Tibial artery (tissue), 4 donors: Measurements from ENCODE around the gene TACC2.

Experiments
- DNase-seq, 2 donors: peaks; one replicate each; pipeline ENCODE4 v3.0.0-alpha.2; 2019
- H3K27ac ChIP-seq, 2 donors: fragments of 200-600 bp; sonication (generic) in 1 of 2; 1 replicate in 1 of 2; 2 replicates in 1 of 2; pipeline ENCODE4 v1.5.1; 2018 to 2019; ENCODE audit warnings: mild to moderate bottlenecking in 1 of 2
- H3K27me3 ChIP-seq, 2 donors: fragments of 200-600 bp; sonication (generic) in 1 of 2; one replicate each; pipeline versions ENCODE4 v1.5.1 to v1.6.0; 2016 to 2019
- H3K36me3 ChIP-seq, 3 donors: fragments of 200-600 bp; sonication (generic) in 2 of 3; one replicate each; pipeline ENCODE4 v1.5.1; 2016 to 2019; ENCODE audit warnings: mild to moderate bottlenecking in 2 of 3
- H3K4me1 ChIP-seq, 4 donors: fragments of 200-600 bp; sonication (generic) in 2 of 4; 1 replicate in 3 of 4; 2 replicates in 1 of 4; pipeline ENCODE4 v1.5.1; 2016 to 2019
- H3K4me3 ChIP-seq, 2 donors: fragments of 200-600 bp; sonication (generic) in 1 of 2; 1 replicate in 1 of 2; 2 replicates in 1 of 2; pipeline ENCODE4 v1.5.1; 2018 to 2019; ENCODE audit warnings: mild to moderate bottlenecking in 2 of 2
- H3K9me3 ChIP-seq, 3 donors: fragments of 200-600 bp; sonication (generic) in 1 of 3; one replicate each; pipeline ENCODE4 v1.5.1; 2016 to 2019
- intact Hi-C: fragments of 100-400 bp; cut with DNase I; formaldehyde crosslinking; loops from one replicate; pipeline ENCODE4 v1.15.0; 2023; ENCODE audit warnings: low total_unique reads
- TF ChIP-seq, protein P1 (sequence below), 2 experiments: fragments of 200-600 bp in 1 of 2; fragments of 450-650 bp in 1 of 2; IDR thresholded peaks; one replicate each; pipeline ENCODE4 v1.5.1; 2017 to 2019; ENCODE audit warnings: antibody characterized with exemption in 2 of 2, mild to moderate bottlenecking in 1 of 2, moderate library complexity in 1 of 2

The TACC2 gene

GRCh38 chr10:122085423-122085911, 96.5 kb downstream of the TACC2 start:
- no peaks in the 10 kb centered on the region for H3K4me1 ChIP-seq
- H3K9me3 ChIP-seq: no peaks in the 10 kb centered on the region
- H3K4me3 ChIP-seq: no peak overlapping the region
- no peaks in the 10 kb centered on the region for H3K27me3 ChIP-seq
- no peak overlapping the region for H3K27ac ChIP-seq
- H3K36me3 ChIP-seq: peaks cover 9 to 57% (median 13%) of the 10 kb centered on the region in 3 donors
- TF ChIP-seq, protein P1, sequence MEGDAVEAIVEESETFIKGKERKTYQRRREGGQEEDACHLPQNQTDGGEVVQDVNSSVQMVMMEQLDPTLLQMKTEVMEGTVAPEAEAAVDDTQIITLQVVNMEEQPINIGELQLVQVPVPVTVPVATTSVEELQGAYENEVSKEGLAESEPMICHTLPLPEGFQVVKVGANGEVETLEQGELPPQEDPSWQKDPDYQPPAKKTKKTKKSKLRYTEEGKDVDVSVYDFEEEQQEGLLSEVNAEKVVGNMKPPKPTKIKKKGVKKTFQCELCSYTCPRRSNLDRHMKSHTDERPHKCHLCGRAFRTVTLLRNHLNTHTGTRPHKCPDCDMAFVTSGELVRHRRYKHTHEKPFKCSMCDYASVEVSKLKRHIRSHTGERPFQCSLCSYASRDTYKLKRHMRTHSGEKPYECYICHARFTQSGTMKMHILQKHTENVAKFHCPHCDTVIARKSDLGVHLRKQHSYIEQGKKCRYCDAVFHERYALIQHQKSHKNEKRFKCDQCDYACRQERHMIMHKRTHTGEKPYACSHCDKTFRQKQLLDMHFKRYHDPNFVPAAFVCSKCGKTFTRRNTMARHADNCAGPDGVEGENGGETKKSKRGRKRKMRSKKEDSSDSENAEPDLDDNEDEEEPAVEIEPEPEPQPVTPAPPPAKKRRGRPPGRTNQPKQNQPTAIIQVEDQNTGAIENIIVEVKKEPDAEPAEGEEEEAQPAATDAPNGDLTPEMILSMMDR (IDR thresholded peaks at IDR 0.05): no peak
- no peak for DNase-seq
- intact Hi-C loops: no loop called here

GRCh38 chr10:122086416-122087240, 97.7 kb downstream of the TACC2 start:
- Histone ChIP-seq H3K36me3 (peaks cover 9 to 61% (median 13%) of the 10 kb centered on the region in 3 donors), H3K4me1 (no peaks in the 10 kb centered on the region), H3K27ac (no peak overlapping the region), H3K9me3 (no peaks in the 10 kb centered on the region), H3K4me3 (no peak overlapping the region), H3K27me3 (no peaks in the 10 kb centered on the region)
- intact Hi-C loops: no loop called here
- DNase-seq: no peak
- TF ChIP-seq, protein P1 (IDR thresholded peaks at IDR 0.05): no peak

DNA sequence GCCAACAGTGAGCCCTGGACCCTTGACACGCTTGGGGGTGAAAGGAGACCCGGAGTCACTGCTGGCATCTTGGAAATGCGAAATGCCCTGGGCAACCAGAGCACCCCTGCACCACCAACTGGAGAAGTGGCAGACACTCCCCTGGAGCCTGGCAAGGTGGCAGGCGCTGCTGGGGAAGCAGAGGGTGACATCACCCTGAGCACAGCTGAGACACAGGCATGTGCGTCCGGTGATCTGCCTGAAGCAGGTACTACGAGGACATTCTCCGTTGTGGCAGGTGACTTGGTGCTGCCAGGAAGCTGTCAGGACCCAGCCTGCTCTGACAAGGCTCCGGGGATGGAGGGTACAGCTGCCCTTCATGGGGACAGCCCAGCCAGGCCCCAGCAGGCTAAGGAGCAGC, 98.5 kb downstream of the TACC2 start:
- Histone ChIP-seq H3K27ac (no peak overlapping the region), H3K27me3 (no peaks in the 10 kb centered on the region), H3K4me3 (no peak overlapping the region), H3K36me3 (peaks cover 9 to 61% (median 13%) of the 10 kb centered on the region in 3 donors), H3K9me3 (no peaks in the 10 kb centered on the region), H3K4me1 (no peaks in the 10 kb centered on the region)
- intact Hi-C loops: no loop called here
- TF ChIP-seq, protein P1 (IDR thresholded peaks at IDR 0.05): no peak
- no peak for DNase-seq

GRCh38 chr10:122089311-122090017, 100.5 kb downstream of the TACC2 start:
- TF ChIP-seq, protein P1 (IDR thresholded peaks at IDR 0.05): no peak
- no peaks in the 10 kb centered on the region for H3K4me1 ChIP-seq
- intact Hi-C loops: no loop called here
- no peaks in the 10 kb centered on the region for H3K27me3 ChIP-seq
- no peaks in the 10 kb centered on the region for H3K9me3 ChIP-seq
- H3K27ac ChIP-seq: no peak overlapping the region
- DNase-seq: no peak
- no peak overlapping the region for H3K4me3 ChIP-seq
- H3K36me3 ChIP-seq: peaks cover 9 to 41% (median 13%) of the 10 kb centered on the region in 3 donors

DNA sequence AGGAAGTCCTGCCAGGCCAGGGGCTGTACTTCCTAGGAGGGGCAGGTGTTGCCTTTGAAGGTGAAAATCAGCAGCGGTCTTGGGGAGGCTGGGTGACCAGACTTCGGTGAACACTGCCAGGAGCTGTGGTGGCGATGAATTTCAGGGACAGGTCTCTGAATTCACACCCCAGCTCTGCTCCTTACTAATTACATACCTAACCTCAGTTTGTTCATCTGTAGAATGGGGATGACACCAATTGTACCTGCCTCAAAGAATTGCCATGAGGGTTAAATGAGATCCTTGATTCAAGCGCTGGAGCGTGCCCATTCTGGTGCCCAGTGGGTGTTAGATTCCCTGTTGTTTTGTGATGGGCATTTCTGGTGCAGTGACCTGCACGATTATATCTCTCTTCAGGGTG, 102.8 kb downstream of the TACC2 start:
- no peaks in the 10 kb centered on the region for H3K27me3 ChIP-seq
- no peaks in the 10 kb centered on the region for H3K9me3 ChIP-seq
- no peak overlapping the region for H3K4me3 ChIP-seq
- H3K27ac ChIP-seq: no peak overlapping the region
- H3K36me3 ChIP-seq: peaks cover 9 to 32% (median 13%) of the 10 kb centered on the region in 3 donors
- H3K4me1 ChIP-seq: peaks cover 0 to 7% (median under 1%) of the 10 kb centered on the region in 4 donors
- DNase-seq: no peak
- TF ChIP-seq, protein P1 (IDR thresholded peaks at IDR 0.05): no peak
- intact Hi-C loops: no loop called here
